Central memory CD8-positive, alpha-beta T cell (primary cell): ENCODE results near the gene NDUFA7.
"Not testable (repeated sequence)": the region's sequence is repeated elsewhere in the genome, so short reads cannot be mapped to it uniquely, and the experiment has no call there.

Source experiments
- ATAC-seq: fragments of 150-1000 bp; cut with Tn5 transposase; replicated peaks from 2 replicates; pipeline ENCODE4 v1.10.0; 2022; ENCODE audit warnings: mild to moderate bottlenecking, moderate FRiP score, moderate number of reproducible peaks; ENCODE audit not compliant: poor library complexity, severe bottlenecking; ENCODE audit errors: extremely low read depth
- DNase-seq, 2 donors: peaks; one replicate each; pipeline ENCODE4 v3.0.0; 2021; ENCODE audit warnings: low spot score in 2 of 2
- H3K27ac Mint-ChIP-seq: one replicate; pipeline ENCODE4 v1.8.0; 2022; ENCODE audit warnings: low read depth, mild to moderate bottlenecking, moderate library complexity, mixed read lengths
- H3K27me3 Mint-ChIP-seq: one replicate; pipeline ENCODE4 v1.8.0; 2022; ENCODE audit warnings: mixed read lengths
- H3K36me3 Mint-ChIP-seq: one replicate; pipeline ENCODE4 v1.8.0; 2022; ENCODE audit warnings: mild to moderate bottlenecking, moderate library complexity, mixed read lengths; ENCODE audit not compliant: insufficient read depth
- H3K4me1 Mint-ChIP-seq: one replicate; pipeline ENCODE4 v1.8.0; 2022; ENCODE audit warnings: mixed read lengths
- H3K4me3 Mint-ChIP-seq: one replicate; pipeline ENCODE4 v1.8.0; 2022; ENCODE audit warnings: mild to moderate bottlenecking, moderate library complexity, mixed read lengths
- H3K9me3 Mint-ChIP-seq: one replicate; pipeline ENCODE4 v1.8.0; 2022; ENCODE audit warnings: mixed read lengths

The NDUFA7 gene

GRCh38 chr19:8355631-8356402, 34.6 kb upstream of the NDUFA7 start:
- H3K4me1 Mint-ChIP-seq, result peaks cover 4% of the 10 kb centered on the region
- H3K27me3 Mint-ChIP-seq, result peaks cover 18% of the 10 kb centered on the region
- ATAC-seq, result no peak
- DNase-seq, result no peak
- no peak overlapping the region for H3K4me3 Mint-ChIP-seq
- no peak overlapping the region for H3K27ac Mint-ChIP-seq
- H3K9me3 Mint-ChIP-seq, result no peaks in the 10 kb centered on the region
- no peaks in the 10 kb centered on the region for H3K36me3 Mint-ChIP-seq

- H3K27ac Mint-ChIP-seq, ATAC-seq: not testable (repeated sequence)
- H3K27me3 Mint-ChIP-seq, result peaks cover 25% of the 10 kb centered on the region
Measured at GRCh38 chr19:8352845-8353244, 31.7 kb upstream of the NDUFA7 start.

GRCh38 chr19:8352134-8352827, 31.1 kb upstream of the NDUFA7 start:
- no peak for DNase-seq

More at GRCh38 chr19:8352845-8353244, 31.7 kb upstream of the NDUFA7 start:
- H3K4me1 Mint-ChIP-seq, DNase-seq, H3K9me3 Mint-ChIP-seq, H3K36me3 Mint-ChIP-seq, H3K4me3 Mint-ChIP-seq: not testable (repeated sequence)

GRCh38 chr19:8349629-8350372, 28.6 kb upstream of the NDUFA7 start:
- peaks cover 25% of the 10 kb centered on the region for H3K27me3 Mint-ChIP-seq
- not testable (repeated sequence) for H3K4me1 Mint-ChIP-seq, H3K36me3 Mint-ChIP-seq, H3K4me3 Mint-ChIP-seq, DNase-seq, H3K27ac Mint-ChIP-seq, ATAC-seq, H3K9me3 Mint-ChIP-seq

More at GRCh38 chr19:8352134-8352827, 31.1 kb upstream of the NDUFA7 start:
- ATAC-seq, result no peak
- peak overlapping the region; percentile 52 for H3K27ac Mint-ChIP-seq
- H3K27me3 Mint-ChIP-seq, result peaks cover 25% of the 10 kb centered on the region
- peaks cover 2% of the 10 kb centered on the region for H3K36me3 Mint-ChIP-seq
- no peak overlapping the region for H3K4me3 Mint-ChIP-seq
- no peaks in the 10 kb centered on the region for H3K9me3 Mint-ChIP-seq
- H3K4me1 Mint-ChIP-seq, result peaks cover 4% of the 10 kb centered on the region

GRCh38 chr19:8343483-8343844, 22.3 kb upstream of the NDUFA7 start:
- Mint-ChIP-seq H3K4me1 (peaks cover 11% of the 10 kb centered on the region), H3K27me3 (peaks cover 8% of the 10 kb centered on the region), H3K9me3 (no peaks in the 10 kb centered on the region), H3K27ac (peak overlapping the region; percentile 53), H3K36me3 (peaks cover 2% of the 10 kb centered on the region), H3K4me3 (peak overlapping the region; percentile 77)
- DNase-seq, result no peak
- no peak for ATAC-seq

GRCh38 chr19:8342684-8343482, 21.7 kb upstream of the NDUFA7 start, which contains the start of gene KANK3:
KANK3 (minus strand) TSS chr19:8343262; CDS start chr19:8337828, 5,434 bp downstream.
- Mint-ChIP-seq H3K9me3 (no peaks in the 10 kb centered on the region), H3K4me3 (peak within 1 kb of the TSS; percentile 77), H3K27ac (peak within 1 kb of the TSS; percentile 53), H3K4me1 (peaks cover 11% of the 10 kb centered on the region), H3K27me3 (peaks cover 14% of the 10 kb centered on the region), H3K36me3 (peaks cover 2% of the 10 kb centered on the region)
- DNase-seq (peak; percentile 74 to 81), ATAC-seq (peak; percentile 98)

GRCh38 chr19:8342316-8342683, 21.1 kb upstream of the NDUFA7 start:
- no peaks in the 10 kb centered on the region for H3K9me3 Mint-ChIP-seq
- H3K27ac Mint-ChIP-seq, result no peak overlapping the region
- DNase-seq (no peak), ATAC-seq (no peak)
- H3K36me3 Mint-ChIP-seq, result peaks cover 4% of the 10 kb centered on the region
- H3K4me3 Mint-ChIP-seq, result peak overlapping the region; percentile 77
- peaks cover 11% of the 10 kb centered on the region for H3K4me1 Mint-ChIP-seq
- peaks cover 20% of the 10 kb centered on the region for H3K27me3 Mint-ChIP-seq

GRCh38 chr19:8341504-8341903, 20.3 kb upstream of the NDUFA7 start:
- H3K4me3 Mint-ChIP-seq, result peak overlapping the region; percentile 77
- ATAC-seq, result not testable (repeated sequence)

GRCh38 chr19:8340341-8341096, 19.3 kb upstream of the NDUFA7 start:
- Mint-ChIP-seq H3K27me3 (peaks cover 34% of the 10 kb centered on the region), H3K4me1 (peaks cover 11% of the 10 kb centered on the region), H3K36me3 (peaks cover 4% of the 10 kb centered on the region), H3K4me3 (no peak overlapping the region), H3K27ac (peak overlapping the region; percentile 41), H3K9me3 (no peaks in the 10 kb centered on the region)
- no peak for DNase-seq
- no peak for ATAC-seq

More at GRCh38 chr19:8341504-8341903, 20.3 kb upstream of the NDUFA7 start:
- Mint-ChIP-seq H3K4me1 (peaks cover 11% of the 10 kb centered on the region), H3K27me3 (peaks cover 26% of the 10 kb centered on the region)
- not testable (repeated sequence) for DNase-seq, H3K27ac Mint-ChIP-seq, H3K36me3 Mint-ChIP-seq, H3K9me3 Mint-ChIP-seq

GRCh38 chr19:8338835-8339234, 17.7 kb upstream of the NDUFA7 start:
- Mint-ChIP-seq H3K4me1 (peaks cover 11% of the 10 kb centered on the region), H3K27ac (no peak overlapping the region)
- ATAC-seq, result no peak

GRCh38 chr19:8337728-8338127, 16.6 kb upstream of the NDUFA7 start:
- Mint-ChIP-seq H3K27me3 (peaks cover 34% of the 10 kb centered on the region), H3K4me1 (peaks cover 6% of the 10 kb centered on the region), H3K27ac (no peak overlapping the region), H3K9me3 (no peaks in the 10 kb centered on the region), H3K4me3 (no peak overlapping the region), H3K36me3 (peaks cover 4% of the 10 kb centered on the region)
- ATAC-seq (no peak), DNase-seq (no peak)

More at GRCh38 chr19:8338835-8339234, 17.7 kb upstream of the NDUFA7 start:
- DNase-seq, result no peak
- H3K9me3 Mint-ChIP-seq, result no peaks in the 10 kb centered on the region
- no peak overlapping the region for H3K4me3 Mint-ChIP-seq
- H3K36me3 Mint-ChIP-seq, result peaks cover 4% of the 10 kb centered on the region
- peaks cover 34% of the 10 kb centered on the region for H3K27me3 Mint-ChIP-seq
